Measurements from ENCODE around the gene CGAS. TPM values are rescaled to one million over a fixed set of nuclear protein-coding genes. Genes with fewer than 3 reads are reported as not detected.

Gene CGAS
- 10 to 100 TPM in 1 of 4 donors, 1 to 10 TPM in 3; 1.8 to 11.2 (median 4.0) TPM for total RNA-seq

- WGBS, 2 donors (ENCODE audit: low coverage in 1 of 2): 5% methylated on average over 21 of the region's 23 CpGs; no CpG with 5 or more reads in 1 of the 2 donors
- Histone ChIP-seq H3K4me3 (peak within 1 kb of the TSS; percentile 59 to 88 (median 78)), H3K9me3 (no peaks in the 10 kb centered on the region), H3K36me3 (no peaks in the 10 kb centered on the region), H3K27me3 (no peaks in the 10 kb centered on the region), H3K4me1 (peaks cover 0 to 20% (median 3%) of the 10 kb centered on the region in 4 donors), H3K27ac (peak within 1 kb of the TSS; percentile 83 to 89 (median 87))
- TF ChIP-seq POLR2AphosphoS5 (IDR thresholded peaks at IDR 0.05) (peak; percentile 61 to 77 (median 67)), EP300 (IDR thresholded peaks at IDR 0.05; ENCODE audit: low read depth) (no peak)
- intact Hi-C loops (cut with DNase I; ENCODE audit: low total_unique reads) (no loop called here), in situ Hi-C loops (cut with MboI; ENCODE audit: low pct_ligation_motif_present in 1 of 4, low pct_unique_long_range_greater_than_20kb in 1 of 4, low sequenced_read_pairs in 3 of 4) (no loop called here)
- peak; percentile 83 for DNase-seq
These were observed at the start of gene CGAS for GRCh38 chr6:73452107-73452461. Gene CGAS (minus strand): TSS chr6:73452297. CDS start chr6:73452181, 116 bp downstream.

- Histone ChIP-seq H3K4me3 (no peak overlapping the region), H3K36me3 (peaks cover 0 to 65% (median 30%) of the 10 kb centered on the region in 4 donors), H3K9me3 (no peaks in the 10 kb centered on the region), H3K27me3 (no peaks in the 10 kb centered on the region), H3K27ac (no peak overlapping the region), H3K4me1 (no peaks in the 10 kb centered on the region)
- in situ Hi-C loops (cut with MboI; ENCODE audit: low pct_ligation_motif_present in 1 of 4, low pct_unique_long_range_greater_than_20kb in 1 of 4, low sequenced_read_pairs in 3 of 4) (no loop called here), intact Hi-C loops (cut with DNase I; ENCODE audit: low total_unique reads) (no loop called here)
- DNase-seq: no peak
- WGBS, 2 donors (ENCODE audit: low coverage in 1 of 2): 87 to 96% methylated on average over 3 of the region's 3 CpGs
- no peak for TF ChIP-seq CTCF (IDR thresholded peaks at IDR 0.05)
- TF ChIP-seq POLR2AphosphoS5 (IDR thresholded peaks at IDR 0.05): no peak
- TF ChIP-seq POLR2A (IDR thresholded peaks at IDR 0.05): no peak
- no peak for TF ChIP-seq EP300 (IDR thresholded peaks at IDR 0.05; ENCODE audit: low read depth)
These were observed 45.8 kb upstream of the CGAS start for GRCh38 chr6:73497915-73498314.

GRCh38 chr6:73491377-73491776 lies 39.3 kb upstream of the CGAS start:
- no peaks in the 10 kb centered on the region for H3K4me1 ChIP-seq
- DNase-seq: no peak
- H3K4me3 ChIP-seq: no peak overlapping the region
- no peaks in the 10 kb centered on the region for H3K27me3 ChIP-seq
- intact Hi-C loops (cut with DNase I; ENCODE audit: low total_unique reads) (no loop called here), in situ Hi-C loops (cut with MboI; ENCODE audit: low pct_ligation_motif_present in 1 of 4, low pct_unique_long_range_greater_than_20kb in 1 of 4, low sequenced_read_pairs in 3 of 4) (no loop called here)
- peaks cover 0 to 58% (median 25%) of the 10 kb centered on the region in 4 donors for H3K36me3 ChIP-seq
- TF ChIP-seq EP300 (IDR thresholded peaks at IDR 0.05; ENCODE audit: low read depth): no peak
- TF ChIP-seq CTCF (IDR thresholded peaks at IDR 0.05): no peak
- TF ChIP-seq POLR2AphosphoS5 (IDR thresholded peaks at IDR 0.05): no peak
- H3K27ac ChIP-seq: no peak overlapping the region
- peaks cover 0 to 2% of the 10 kb centered on the region in 2 donors for H3K9me3 ChIP-seq

GRCh38 chr6:73487473-73487872 lies 35.4 kb upstream of the CGAS start:
- no peak overlapping the region for H3K4me3 ChIP-seq
- TF ChIP-seq POLR2AphosphoS5 (IDR thresholded peaks at IDR 0.05) (no peak), CTCF (IDR thresholded peaks at IDR 0.05) (no peak), POLR2A (IDR thresholded peaks at IDR 0.05) (no peak), EP300 (IDR thresholded peaks at IDR 0.05; ENCODE audit: low read depth) (no peak)
- peaks cover 0 to 61% (median 21%) of the 10 kb centered on the region in 4 donors for H3K36me3 ChIP-seq
- 99% methylated on average over 7 of the region's 7 CpGs; no CpG with 5 or more reads in 1 of the 2 donors for WGBS, 2 donors (ENCODE audit: low coverage in 1 of 2)
- H3K27ac ChIP-seq: no peak overlapping the region
- intact Hi-C loops (cut with DNase I; ENCODE audit: low total_unique reads): no loop called here
- peaks cover 0 to 2% of the 10 kb centered on the region in 2 donors for H3K9me3 ChIP-seq
- no peak for DNase-seq
- H3K27me3 ChIP-seq: no peaks in the 10 kb centered on the region
- in situ Hi-C loops (cut with MboI; ENCODE audit: low pct_ligation_motif_present in 1 of 4, low pct_unique_long_range_greater_than_20kb in 1 of 4, low sequenced_read_pairs in 3 of 4): no loop called here
- no peaks in the 10 kb centered on the region for H3K4me1 ChIP-seq

- Histone ChIP-seq H3K36me3 (peaks cover 0 to 77% (median 29%) of the 10 kb centered on the region in 4 donors), H3K4me1 (no peaks in the 10 kb centered on the region), H3K27ac (no peak overlapping the region), H3K9me3 (no peaks in the 10 kb centered on the region), H3K27me3 (no peaks in the 10 kb centered on the region), H3K4me3 (no peak overlapping the region)
- no peak for TF ChIP-seq POLR2A (IDR thresholded peaks at IDR 0.05)
- no peak for TF ChIP-seq EP300 (IDR thresholded peaks at IDR 0.05; ENCODE audit: low read depth)
- no peak for TF ChIP-seq CTCF (IDR thresholded peaks at IDR 0.05)
- no peak for TF ChIP-seq POLR2AphosphoS5 (IDR thresholded peaks at IDR 0.05)
- intact Hi-C loops (cut with DNase I; ENCODE audit: low total_unique reads) (no loop called here), in situ Hi-C loops (cut with MboI; ENCODE audit: low pct_ligation_motif_present in 1 of 4, low pct_unique_long_range_greater_than_20kb in 1 of 4, low sequenced_read_pairs in 3 of 4) (no loop called here)
- 70 to 86% methylated on average over 2 of the region's 2 CpGs for WGBS, 2 donors (ENCODE audit: low coverage in 1 of 2)
- DNase-seq: no peak
These were observed 32.3 kb upstream of the CGAS start for GRCh38 chr6:73484438-73484837.
